Measurements from ENCODE around the gene ALPG.
"Not testable (repeated sequence)": the region's sequence is repeated elsewhere in the genome, so short reads cannot be mapped to it uniquely, and the experiment has no call there.

Gene ALPG

DNA sequence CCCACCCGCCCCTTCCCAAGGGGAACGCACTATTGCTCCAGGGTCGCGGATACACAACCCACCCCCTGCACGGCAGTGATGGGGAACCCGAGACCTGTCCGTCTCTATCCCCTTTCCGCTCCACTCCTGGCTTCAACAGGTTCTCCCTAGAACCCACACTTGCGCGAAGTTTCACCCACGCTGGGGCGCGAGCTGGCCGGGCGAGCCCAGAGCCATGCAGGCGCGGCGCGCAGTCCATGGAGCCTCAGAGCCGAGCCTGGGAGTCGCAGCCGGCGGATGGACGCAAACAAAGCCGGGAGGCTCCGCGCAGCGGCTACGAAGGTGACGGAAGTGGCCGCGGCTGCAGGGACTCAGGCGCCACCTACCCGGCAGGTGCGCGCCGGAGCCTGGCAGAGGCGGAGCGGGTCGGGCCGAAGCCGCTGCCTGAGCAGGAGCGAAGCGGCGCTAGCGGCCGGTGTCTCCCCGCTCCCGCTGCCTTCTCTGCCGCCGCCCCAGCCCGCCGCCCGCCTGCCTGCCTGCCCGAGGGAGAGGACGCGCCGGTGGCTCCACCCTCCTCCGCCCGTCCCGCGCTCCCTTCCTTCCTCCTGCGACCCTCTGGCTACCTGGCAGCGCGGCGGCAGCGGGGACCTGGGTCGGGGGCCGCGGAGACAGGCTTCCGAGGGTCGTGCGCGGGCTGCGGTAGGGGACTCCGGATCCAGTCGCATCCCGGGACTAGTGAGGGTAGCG, 14.0 kb downstream of the ALPG start:
- peak; percentile 41 for DNase-seq

GRCh38 chr2:232421189-232421785, 14.6 kb downstream of the ALPG start:
- DNase-seq, result no peak

- DNase-seq, result no peak
Measured at GRCh38 chr2:232422051-232422450, 15.4 kb downstream of the ALPG start.

- DNase-seq, result peak; percentile 61
Measured at GRCh38 chr2:232422996-232423395, 16.4 kb downstream of the ALPG start.

DNA sequence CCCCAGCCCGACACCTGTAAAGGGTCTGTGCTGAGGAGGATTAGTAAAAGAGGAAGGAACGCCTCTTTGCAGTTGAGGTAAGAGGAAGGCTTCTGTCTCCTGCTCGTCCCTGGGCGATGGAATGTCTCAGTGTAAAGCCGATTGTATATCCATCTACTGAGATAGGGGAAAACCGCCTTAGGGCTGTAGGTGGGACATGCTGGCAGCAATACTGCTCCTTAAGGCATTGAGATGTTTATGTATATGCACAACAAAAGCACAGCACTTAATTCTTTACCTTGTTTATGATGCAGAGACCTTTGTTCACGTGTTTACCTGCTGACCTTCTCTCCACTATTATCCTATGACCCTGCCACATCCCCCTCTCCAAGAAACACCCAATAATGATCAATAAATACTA, 16.8 kb downstream of the ALPG start:
- peak; percentile 40 for DNase-seq

- no peak for DNase-seq
Measured at GRCh38 chr2:232431705-232432590, 25.3 kb downstream of the ALPG start.

GRCh38 chr2:232432598-232433184, 26.0 kb downstream of the ALPG start:
- DNase-seq, result peak; percentile 48

DNA sequence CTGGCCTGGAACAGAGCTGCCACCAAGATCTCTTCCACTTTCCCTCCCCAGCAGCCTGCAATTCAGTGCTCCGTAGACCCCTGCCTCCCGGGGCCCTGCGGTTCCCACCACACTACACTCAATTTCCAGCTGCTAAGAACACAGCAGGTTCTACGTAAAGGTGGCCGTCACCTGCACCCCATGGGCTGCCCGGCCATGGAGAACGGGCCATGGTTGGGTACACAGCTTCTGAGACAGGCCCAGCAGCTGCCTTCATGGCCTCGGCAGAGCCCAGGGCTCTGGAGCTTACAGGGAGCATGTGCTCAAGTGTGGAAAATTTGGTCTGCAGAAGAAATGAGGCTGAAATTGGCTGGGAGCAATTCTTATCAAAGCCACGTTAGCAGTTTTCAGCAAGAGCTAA, 27.0 kb downstream of the ALPG start:
- DNase-seq, result not testable (repeated sequence)

DNA sequence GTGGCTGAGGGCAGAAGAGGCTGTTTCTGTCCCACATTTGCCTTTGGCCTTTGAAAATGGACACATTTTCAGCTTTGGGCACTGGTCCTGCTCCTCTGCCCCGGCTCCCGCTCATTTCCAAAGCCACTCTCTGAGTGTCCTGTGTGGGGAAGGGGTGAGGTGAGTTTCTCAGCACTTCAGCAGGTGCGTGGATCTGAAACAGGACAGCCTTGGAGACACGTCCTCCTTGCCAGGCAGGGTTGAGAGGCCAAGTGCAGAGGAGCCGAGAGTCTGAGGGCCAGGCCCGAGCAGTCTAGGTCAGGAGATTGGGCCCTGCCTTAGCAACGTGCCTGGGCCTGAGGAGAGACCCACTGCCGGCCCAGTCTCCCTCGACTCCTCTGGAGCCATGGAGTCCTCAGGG, 27.4 kb downstream of the ALPG start:
- DNase-seq, result no peak

GRCh38 chr2:232434563-232435374, 28.1 kb downstream of the ALPG start:
- no peak for DNase-seq

- DNase-seq, result no peak
Measured at GRCh38 chr2:232435375-232435648, 28.7 kb downstream of the ALPG start.

- no peak for DNase-seq
Measured at GRCh38 chr2:232435805-232436204, 29.2 kb downstream of the ALPG start.

GRCh38 chr2:232436381-232437194, 29.9 kb downstream of the ALPG start:
- DNase-seq, result no peak

GRCh38 chr2:232437195-232437571, 30.5 kb downstream of the ALPG start:
- no peak for DNase-seq

GRCh38 chr2:232438091-232438490, 31.4 kb downstream of the ALPG start:
- DNase-seq, result no peak

GRCh38 chr2:232438951-232439757, 32.5 kb downstream of the ALPG start:
- peak; percentile 74 for DNase-seq

DNA sequence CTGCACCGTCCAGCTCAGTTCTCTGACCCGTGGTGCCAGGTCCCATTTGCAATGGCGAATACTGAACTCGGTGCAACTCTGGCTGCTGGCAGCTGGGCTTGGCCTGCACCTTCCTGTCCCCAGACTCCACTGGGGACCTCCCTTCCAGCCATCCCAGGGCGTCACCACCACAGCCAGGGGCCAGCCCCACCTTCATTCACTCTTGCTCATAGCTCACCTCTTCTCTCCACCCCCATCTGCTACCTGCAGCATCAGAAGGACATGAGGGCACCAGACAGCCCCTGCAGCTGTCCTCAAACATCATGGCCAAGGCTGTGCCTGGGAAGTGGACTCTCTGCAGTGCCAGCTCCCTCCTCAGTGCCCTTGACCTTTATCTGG, 33.1 kb downstream of the ALPG start:
- no peak for DNase-seq

GRCh38 chr2:232440220-232441018, 33.8 kb downstream of the ALPG start:
- peak; percentile 89 for DNase-seq

DNA sequence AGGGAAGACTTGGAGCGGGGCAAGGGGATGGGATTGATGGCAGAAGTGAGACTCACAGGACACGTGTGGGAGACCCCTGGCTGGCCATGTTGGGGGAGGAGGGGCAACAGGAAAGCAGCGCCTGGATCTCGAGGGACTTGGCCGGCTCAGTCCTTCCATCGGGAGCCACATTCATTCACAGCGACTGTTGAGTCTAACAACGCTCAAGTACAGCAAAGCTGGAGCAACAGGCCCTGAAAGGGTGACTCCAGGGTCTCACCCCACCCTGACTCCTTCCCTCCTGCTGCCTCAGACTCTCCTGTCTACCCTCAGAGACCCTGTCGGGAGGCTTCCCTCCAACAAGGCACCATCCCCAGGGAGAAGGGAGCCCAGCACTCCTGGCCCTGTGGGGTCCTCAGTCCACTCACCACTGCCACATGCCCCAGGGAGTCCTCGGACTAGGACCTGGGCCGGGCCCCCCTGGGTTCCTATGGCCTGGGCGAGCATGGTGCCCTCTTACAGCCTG, 34.6 kb downstream of the ALPG start:
- no peak for DNase-seq

DNA sequence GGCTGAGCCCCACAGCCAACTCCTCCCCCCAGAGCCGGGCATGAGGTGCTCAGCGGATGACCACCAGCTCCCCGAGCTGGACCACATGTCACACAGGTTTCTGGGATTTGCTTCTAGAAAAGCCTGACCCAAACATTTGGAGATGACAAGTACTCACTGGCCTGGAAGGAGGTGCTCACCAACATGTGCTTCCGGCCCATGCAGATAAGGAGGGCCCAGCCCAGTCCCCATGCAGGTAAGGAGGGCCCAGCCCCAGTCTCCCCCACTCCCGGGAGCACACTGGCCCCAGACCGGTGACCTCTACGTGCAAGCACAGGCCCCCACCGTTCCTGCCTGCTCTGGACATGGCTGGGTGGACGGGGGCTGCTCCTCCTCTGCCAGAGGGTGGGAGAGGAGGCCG, 35.3 kb downstream of the ALPG start:
- not testable (repeated sequence) for DNase-seq

Measured in NCI-H82 (cell line).